ENCODE measurements around the gene S1PR5.

DNA sequence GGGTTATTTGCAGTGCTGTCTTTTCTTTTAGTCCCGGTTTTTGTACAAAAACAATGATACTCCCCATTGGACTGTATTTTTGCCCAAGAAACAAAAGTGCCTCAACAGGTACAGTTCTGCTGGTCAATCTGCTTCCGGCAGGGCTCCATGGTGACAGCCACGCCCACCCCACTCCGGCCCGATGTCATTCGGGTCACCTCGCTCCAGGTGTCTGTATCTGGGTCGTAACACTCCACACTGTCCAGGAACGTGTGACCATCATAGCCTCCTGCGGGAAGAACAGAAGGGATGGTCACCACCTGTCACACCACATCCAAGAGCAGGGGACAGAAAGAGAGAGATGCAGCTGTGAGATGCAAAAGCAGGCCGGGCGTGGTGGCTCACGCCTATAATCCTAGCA, 30.7 kb downstream of the S1PR5 start:
- TF ChIP-seq, protein P1, sequence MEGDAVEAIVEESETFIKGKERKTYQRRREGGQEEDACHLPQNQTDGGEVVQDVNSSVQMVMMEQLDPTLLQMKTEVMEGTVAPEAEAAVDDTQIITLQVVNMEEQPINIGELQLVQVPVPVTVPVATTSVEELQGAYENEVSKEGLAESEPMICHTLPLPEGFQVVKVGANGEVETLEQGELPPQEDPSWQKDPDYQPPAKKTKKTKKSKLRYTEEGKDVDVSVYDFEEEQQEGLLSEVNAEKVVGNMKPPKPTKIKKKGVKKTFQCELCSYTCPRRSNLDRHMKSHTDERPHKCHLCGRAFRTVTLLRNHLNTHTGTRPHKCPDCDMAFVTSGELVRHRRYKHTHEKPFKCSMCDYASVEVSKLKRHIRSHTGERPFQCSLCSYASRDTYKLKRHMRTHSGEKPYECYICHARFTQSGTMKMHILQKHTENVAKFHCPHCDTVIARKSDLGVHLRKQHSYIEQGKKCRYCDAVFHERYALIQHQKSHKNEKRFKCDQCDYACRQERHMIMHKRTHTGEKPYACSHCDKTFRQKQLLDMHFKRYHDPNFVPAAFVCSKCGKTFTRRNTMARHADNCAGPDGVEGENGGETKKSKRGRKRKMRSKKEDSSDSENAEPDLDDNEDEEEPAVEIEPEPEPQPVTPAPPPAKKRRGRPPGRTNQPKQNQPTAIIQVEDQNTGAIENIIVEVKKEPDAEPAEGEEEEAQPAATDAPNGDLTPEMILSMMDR (IDR thresholded peaks at IDR 0.05) = no peak
- TF ChIP-seq POLR2A (IDR thresholded peaks at IDR 0.05) = no peak

Measured in uterus (tissue), 2 donors.